Measurements from ENCODE around the gene CFAP46.

CFAP46 gene

GRCh38 chr10:132879408-132880127 is 62.8 kb downstream of the CFAP46 start:
- DNase-seq = no peak

GRCh38 chr10:132878730-132879407 is 63.5 kb downstream of the CFAP46 start:
- DNase-seq = no peak

GRCh38 chr10:132878091-132878729 is 64.2 kb downstream of the CFAP46 start:
- no peak for DNase-seq

GRCh38 chr10:132877473-132877872 is 64.9 kb downstream of the CFAP46 start:
- no peak for DNase-seq

GRCh38 chr10:132876993-132877431 is 65.4 kb downstream of the CFAP46 start:
- DNase-seq = no peak

GRCh38 chr10:132876131-132876860 is 66.1 kb downstream of the CFAP46 start:
- no peak for DNase-seq

GRCh38 chr10:132875435-132875834 is 66.9 kb downstream of the CFAP46 start:
- no peak for DNase-seq

- DNase-seq = no peak
Measured at GRCh38 chr10:132873395-132873794, 69.0 kb downstream of the CFAP46 start.

GRCh38 chr10:132872658-132873057 is 69.7 kb downstream of the CFAP46 start:
- no peak for DNase-seq

GRCh38 chr10:132870426-132870825 is 71.9 kb downstream of the CFAP46 start:
- DNase-seq = no peak

GRCh38 chr10:132869621-132870020 is 72.7 kb downstream of the CFAP46 start:
- DNase-seq = no peak

- DNase-seq = no peak
Measured at GRCh38 chr10:132868995-132869394, 73.4 kb downstream of the CFAP46 start.

- DNase-seq = no peak
Measured at GRCh38 chr10:132867801-132868644, 74.3 kb downstream of the CFAP46 start.

- no peak for DNase-seq
Measured at GRCh38 chr10:132866601-132867381, 75.6 kb downstream of the CFAP46 start.

- no peak for DNase-seq
Measured at GRCh38 chr10:132865851-132866600, 76.3 kb downstream of the CFAP46 start.

GRCh38 chr10:132865171-132865631 is 77.2 kb downstream of the CFAP46 start:
- DNase-seq = no peak

- no peak for DNase-seq
Measured at GRCh38 chr10:132862485-132863420, 79.6 kb downstream of the CFAP46 start.

GRCh38 chr10:132861884-132862461 is 80.4 kb downstream of the CFAP46 start:
- no peak for DNase-seq

GRCh38 chr10:132861116-132861691 is 81.2 kb downstream of the CFAP46 start:
- no peak for DNase-seq
